Liver (tissue), 9 donors: Measurements from ENCODE around the gene GABBR2. TPM values are rescaled to one million over a fixed set of nuclear protein-coding genes. Genes with fewer than 3 reads are reported as not detected.

Experiments
- DNase-seq: peaks from one replicate; pipeline ENCODE4 v3.0.0-alpha.2; 2017; ENCODE audit warnings: low spot score
- H3K27ac ChIP-seq, 2 donors: one replicate each; pipeline ENCODE4 v1.7.0; 2013; ENCODE audit warnings: inconsistent platforms in 2 of 2, low read length in 2 of 2, control low read depth in 1 of 2, low read depth in 1 of 2, mild to moderate bottlenecking in 1 of 2
- H3K27me3 ChIP-seq, 4 donors: one replicate each; pipeline versions ENCODE4 v1.6.1 to v1.7.0; 2013; ENCODE audit warnings: low read length in 3 of 4, inconsistent platforms in 1 of 4, mild to moderate bottlenecking in 1 of 4, moderate library complexity in 1 of 4; ENCODE audit not compliant: control insufficient read depth in 4 of 4, insufficient read depth in 4 of 4
- H3K36me3 ChIP-seq, 4 donors: one replicate each; pipeline versions ENCODE4 v1.6.1 to v1.7.0; 2013; ENCODE audit warnings: low read length in 3 of 4, mild to moderate bottlenecking in 3 of 4, low read depth in 1 of 4, moderate library complexity in 1 of 4; ENCODE audit not compliant: control insufficient read depth in 4 of 4, insufficient read depth in 3 of 4
- H3K4me1 ChIP-seq, 4 donors: one replicate each; pipeline versions ENCODE4 v1.6.1 to v1.7.0; 2013; ENCODE audit warnings: low read length in 3 of 4, mild to moderate bottlenecking in 3 of 4, moderate library complexity in 1 of 4; ENCODE audit not compliant: control insufficient read depth in 4 of 4, insufficient read depth in 4 of 4
- H3K4me3 ChIP-seq, 3 donors: one replicate each; pipeline versions ENCODE4 v1.6.1 to v1.7.0; 2013; ENCODE audit warnings: low read length in 3 of 3, control low read depth in 1 of 3, low read depth in 1 of 3, mild to moderate bottlenecking in 1 of 3
- H3K9ac ChIP-seq, 2 donors: one replicate each; pipeline ENCODE4 v1.7.0; 2013; ENCODE audit warnings: low read length in 2 of 2, mild to moderate bottlenecking in 2 of 2, moderate library complexity in 2 of 2, control low read depth in 1 of 2, low read depth in 1 of 2
- H3K9me3 ChIP-seq, 4 donors: one replicate each; pipeline versions ENCODE4 v1.6.1 to v1.7.0; 2013; ENCODE audit warnings: low read length in 3 of 4; ENCODE audit not compliant: control insufficient read depth in 4 of 4
- EGR1 ChIP-seq, 2 donors: IDR thresholded peaks; 2 replicates each; pipeline ENCODE4 v1.6.1; 2016 to 2018; ENCODE audit warnings: antibody characterized with exemption in 2 of 2, low read depth in 2 of 2
- FOXA1 ChIP-seq: IDR thresholded peaks from 2 replicates; pipeline ENCODE4 v1.6.1; 2016; ENCODE audit warnings: antibody characterized with exemption
- FOXA2 ChIP-seq: IDR thresholded peaks from 2 replicates; pipeline ENCODE4 v1.6.1; 2016; ENCODE audit warnings: antibody characterized with exemption
- GABPA ChIP-seq, 2 donors: IDR thresholded peaks in 1 of 2; conservative IDR thresholded peaks in 1 of 2; 2 replicates each; pipeline ENCODE4 v1.6.1; 2016; ENCODE audit warnings: antibody characterized with exemption in 2 of 2, mild to moderate bottlenecking in 1 of 2, moderate library complexity in 1 of 2
- HNF4A ChIP-seq, 2 donors: conservative IDR thresholded peaks; 2 replicates each; pipeline ENCODE4 v1.6.1; 2016; ENCODE audit warnings: antibody characterized with exemption in 2 of 2, mild to moderate bottlenecking in 2 of 2
- HNF4G ChIP-seq: IDR thresholded peaks from 2 replicates; pipeline ENCODE4 v1.6.1; 2016; ENCODE audit warnings: antibody characterized with exemption
- JUND ChIP-seq, 2 donors: IDR thresholded peaks; 2 replicates each; pipeline ENCODE4 v1.6.1; 2016; ENCODE audit warnings: antibody characterized with exemption in 2 of 2
- NR2F2 ChIP-seq: IDR thresholded peaks from 2 replicates; pipeline ENCODE4 v1.6.1; 2016; ENCODE audit warnings: antibody characterized with exemption
- SP1 ChIP-seq: IDR thresholded peaks from 2 replicates; pipeline ENCODE4 v1.6.1; 2018; ENCODE audit warnings: antibody characterized with exemption, mild to moderate bottlenecking
- YY1 ChIP-seq: IDR thresholded peaks from 2 replicates; pipeline ENCODE4 v1.6.1; 2016; ENCODE audit warnings: antibody characterized with exemption, mild to moderate bottlenecking
- WGBS: extraction: QIAGEN DNeasy Blood & Tissue Kit; methylation state at CpG from one replicate; pipeline ENCODE4 v1.1.7; 2013; 5-methylcytosine and 5-hydroxymethylcytosine counted together
- polyA plus RNA-seq, 2 donors: library from polyadenylated mRNA; stranded (reverse) in 1 of 2; unstranded in 1 of 2; fragments of 200-250 nt in 1 of 2; fragments of >200 nt in 1 of 2; fragmentation: Nextera tagmentation in 1 of 2; extraction: Ambion mirVana in 1 of 2; gene quantifications; one replicate each; pipeline versions ENCODE4 v1.2.1 to v1.2.3, GENCODE V29; 2013 to 2015
- total RNA-seq, 2 donors: library from RNA; depleted of rRNA; stranded (reverse); fragments of >200 nt; gene quantifications; one replicate each; pipeline ENCODE4 v1.2.3, GENCODE V29; 2014
- TF ChIP-seq, protein P1 (sequence below): IDR thresholded peaks from 2 replicates; pipeline ENCODE4 v1.6.1; 2016; ENCODE audit warnings: antibody characterized with exemption
- TF ChIP-seq, protein P2 (sequence below): IDR thresholded peaks from 2 replicates; pipeline ENCODE4 v1.6.1; 2016; ENCODE audit warnings: antibody characterized with exemption
- TF ChIP-seq, protein P3 (sequence below): IDR thresholded peaks from 2 replicates; pipeline ENCODE4 v1.6.1; 2016; ENCODE audit warnings: antibody characterized with exemption
- donor health status: healthy.
- donor health status: healthy.
- donor health status: healthy.
- donor health status: healthy.
- donor health status: healthy.

Gene GABBR2
- total and polyA plus RNA-seq, 4 donors = 0.03 to 0.23 (median 0.08) TPM; not detected in 1

- H3K4me3 ChIP-seq = no peak overlapping the region
- no peaks in the 10 kb centered on the region for H3K27me3 ChIP-seq
- 96% methylated on average over 8 of the region's 8 CpGs for WGBS
These were observed 31.6 kb upstream of the GABBR2 start for GRCh38 chr9:98740226-98740881.

GRCh38 chr9:98738741-98739140 lies 30.0 kb upstream of the GABBR2 start:
- WGBS = 96% methylated on average over 3 of the region's 3 CpGs
- no peak overlapping the region for H3K4me3 ChIP-seq
- no peaks in the 10 kb centered on the region for H3K27me3 ChIP-seq
- no peaks in the 10 kb centered on the region for H3K9me3 ChIP-seq
- no peaks in the 10 kb centered on the region for H3K4me1 ChIP-seq
- no peak overlapping the region for H3K27ac ChIP-seq
- no peak for TF ChIP-seq HNF4A (conservative IDR thresholded peaks at IDR 0.05)
- no peak for TF ChIP-seq NR2F2
- TF ChIP-seq, protein P1, sequence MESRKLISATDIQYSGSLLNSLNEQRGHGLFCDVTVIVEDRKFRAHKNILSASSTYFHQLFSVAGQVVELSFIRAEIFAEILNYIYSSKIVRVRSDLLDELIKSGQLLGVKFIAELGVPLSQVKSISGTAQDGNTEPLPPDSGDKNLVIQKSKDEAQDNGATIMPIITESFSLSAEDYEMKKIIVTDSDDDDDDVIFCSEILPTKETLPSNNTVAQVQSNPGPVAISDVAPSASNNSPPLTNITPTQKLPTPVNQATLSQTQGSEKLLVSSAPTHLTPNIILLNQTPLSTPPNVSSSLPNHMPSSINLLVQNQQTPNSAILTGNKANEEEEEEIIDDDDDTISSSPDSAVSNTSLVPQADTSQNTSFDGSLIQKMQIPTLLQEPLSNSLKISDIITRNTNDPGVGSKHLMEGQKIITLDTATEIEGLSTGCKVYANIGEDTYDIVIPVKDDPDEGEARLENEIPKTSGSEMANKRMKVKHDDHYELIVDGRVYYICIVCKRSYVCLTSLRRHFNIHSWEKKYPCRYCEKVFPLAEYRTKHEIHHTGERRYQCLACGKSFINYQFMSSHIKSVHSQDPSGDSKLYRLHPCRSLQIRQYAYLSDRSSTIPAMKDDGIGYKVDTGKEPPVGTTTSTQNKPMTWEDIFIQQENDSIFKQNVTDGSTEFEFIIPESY = no peak
- TF ChIP-seq FOXA1 = no peak
- DNase-seq = no peak
- peaks cover 0 to 6% (median 1%) of the 10 kb centered on the region in 4 donors for H3K36me3 ChIP-seq
- no peak overlapping the region for H3K9ac ChIP-seq

More at GRCh38 chr9:98740226-98740881, 31.6 kb upstream of the GABBR2 start:
- Histone ChIP-seq H3K9me3 (no peaks in the 10 kb centered on the region), H3K9ac (no peak overlapping the region), H3K27ac (no peak overlapping the region), H3K36me3 (peaks cover 0 to 12% (median 2%) of the 10 kb centered on the region in 4 donors), H3K4me1 (no peaks in the 10 kb centered on the region)
- no peak for TF ChIP-seq HNF4G
- TF ChIP-seq, protein P1 = no peak
- TF ChIP-seq SP1 = no peak
- no peak for TF ChIP-seq GABPA (IDR thresholded peaks at IDR 0.05 in 1 of 2, conservative IDR thresholded peaks at IDR 0.05 in 1 of 2)
- TF ChIP-seq EGR1 (IDR thresholded peaks at IDR 0.05; ENCODE audit: low read depth in 2 of 2) = no peak
- no peak for TF ChIP-seq FOXA1
- no peak for TF ChIP-seq YY1
- TF ChIP-seq FOXA2 = no peak
- TF ChIP-seq JUND (IDR thresholded peaks at IDR 0.05) = no peak
- TF ChIP-seq HNF4A (conservative IDR thresholded peaks at IDR 0.05) = no peak
- DNase-seq = no peak

- TF ChIP-seq, protein P2, sequence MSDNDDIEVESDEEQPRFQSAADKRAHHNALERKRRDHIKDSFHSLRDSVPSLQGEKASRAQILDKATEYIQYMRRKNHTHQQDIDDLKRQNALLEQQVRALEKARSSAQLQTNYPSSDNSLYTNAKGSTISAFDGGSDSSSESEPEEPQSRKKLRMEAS = no peak
- TF ChIP-seq EGR1 (IDR thresholded peaks at IDR 0.05; ENCODE audit: low read depth in 2 of 2) = no peak
- TF ChIP-seq, protein P1 = no peak
- no peak for TF ChIP-seq YY1
- TF ChIP-seq, protein P3, sequence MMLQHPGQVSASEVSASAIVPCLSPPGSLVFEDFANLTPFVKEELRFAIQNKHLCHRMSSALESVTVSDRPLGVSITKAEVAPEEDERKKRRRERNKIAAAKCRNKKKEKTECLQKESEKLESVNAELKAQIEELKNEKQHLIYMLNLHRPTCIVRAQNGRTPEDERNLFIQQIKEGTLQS = no peak
- Histone ChIP-seq H3K27me3 (no peaks in the 10 kb centered on the region), H3K4me3 (no peak overlapping the region), H3K9me3 (no peaks in the 10 kb centered on the region), H3K9ac (no peak overlapping the region), H3K36me3 (peaks cover 0 to 6% (median 1%) of the 10 kb centered on the region in 4 donors), H3K27ac (no peak overlapping the region), H3K4me1 (no peaks in the 10 kb centered on the region)
- WGBS = 92% methylated on average over 12 of the region's 12 CpGs
- DNase-seq = no peak
These were observed 27.5 kb upstream of the GABBR2 start for GRCh38 chr9:98736226-98736625.
